ENCODE measurements around the gene PTPN1. TPM values are rescaled to one million over a fixed set of nuclear protein-coding genes. Genes with fewer than 3 reads are reported as not detected.
A peak's percentile ranks its signal among the peaks of the same experiment; 100 is the strongest.

The PTPN1 gene
- total and polyA plus RNA-seq, 10 of the 15 experiments (the other 5 are each of a cell fraction or from before 2014, with no cell fraction given) = 15.9 to 74.7 (median 43.9) TPM

DNA sequence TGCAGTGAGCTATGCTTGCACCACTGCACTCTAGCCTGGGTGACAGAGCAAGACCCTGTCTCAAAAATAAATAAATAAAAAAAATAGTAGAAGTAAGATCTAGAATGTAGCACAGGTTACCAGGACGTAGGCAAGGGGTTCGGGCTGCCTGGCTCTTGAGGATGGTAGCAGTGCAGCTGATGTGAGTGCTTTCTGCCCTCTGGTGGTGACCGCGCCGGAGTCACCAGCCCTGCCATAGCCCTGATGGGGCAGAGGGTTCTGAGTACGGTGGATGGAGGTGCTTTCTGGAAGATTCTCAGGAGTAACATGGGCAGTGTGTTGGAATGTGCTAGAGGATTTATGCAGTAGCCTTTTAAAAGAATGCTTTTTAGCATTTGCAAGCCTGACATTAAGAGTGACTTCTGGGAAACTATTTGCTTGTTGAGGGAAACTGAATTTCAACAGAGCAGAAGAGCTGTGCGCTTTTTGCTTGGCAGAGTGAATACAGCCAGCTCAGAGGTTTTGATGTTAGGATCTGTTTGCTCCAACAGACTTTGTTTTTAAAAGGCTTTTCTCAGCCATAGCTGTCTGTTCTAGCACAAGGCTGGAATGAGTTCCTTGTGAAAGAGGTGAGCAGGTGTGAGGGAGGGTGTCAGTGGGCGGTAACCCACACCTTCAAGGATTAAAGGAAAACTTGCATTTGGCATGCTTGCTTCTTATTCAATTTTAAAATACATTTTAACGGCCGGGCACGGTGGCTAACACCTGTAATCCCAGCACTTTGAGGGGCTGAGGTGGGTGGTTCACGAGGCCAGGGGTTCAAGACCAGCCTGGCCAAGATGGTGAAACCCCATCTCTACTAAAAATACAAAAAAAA, 65.9 kb downstream of the PTPN1 start (continued):
- TF ChIP-seq CTCF (IDR thresholded peaks at IDR 0.05 in 2 of 3, conservative IDR thresholded peaks at IDR 0.05 in 1 of 3; ENCODE audit: control insufficient read depth in 2 of 3, extremely low read depth in 1 of 3, insufficient read depth in 1 of 3, low read depth in 3 of 3, low read length in 3 of 3) (peak; percentile 63 to 70 (median 67)), ZNF274 (IDR thresholded peaks at IDR 0.05; ENCODE audit: insufficient read depth, insufficient read length) (no peak), EZH2 (IDR thresholded peaks at IDR 0.05; ENCODE audit: borderline replicate concordance, control insufficient read depth, low read depth, low read length) (no peak)
- TF ChIP-seq, protein P1, sequence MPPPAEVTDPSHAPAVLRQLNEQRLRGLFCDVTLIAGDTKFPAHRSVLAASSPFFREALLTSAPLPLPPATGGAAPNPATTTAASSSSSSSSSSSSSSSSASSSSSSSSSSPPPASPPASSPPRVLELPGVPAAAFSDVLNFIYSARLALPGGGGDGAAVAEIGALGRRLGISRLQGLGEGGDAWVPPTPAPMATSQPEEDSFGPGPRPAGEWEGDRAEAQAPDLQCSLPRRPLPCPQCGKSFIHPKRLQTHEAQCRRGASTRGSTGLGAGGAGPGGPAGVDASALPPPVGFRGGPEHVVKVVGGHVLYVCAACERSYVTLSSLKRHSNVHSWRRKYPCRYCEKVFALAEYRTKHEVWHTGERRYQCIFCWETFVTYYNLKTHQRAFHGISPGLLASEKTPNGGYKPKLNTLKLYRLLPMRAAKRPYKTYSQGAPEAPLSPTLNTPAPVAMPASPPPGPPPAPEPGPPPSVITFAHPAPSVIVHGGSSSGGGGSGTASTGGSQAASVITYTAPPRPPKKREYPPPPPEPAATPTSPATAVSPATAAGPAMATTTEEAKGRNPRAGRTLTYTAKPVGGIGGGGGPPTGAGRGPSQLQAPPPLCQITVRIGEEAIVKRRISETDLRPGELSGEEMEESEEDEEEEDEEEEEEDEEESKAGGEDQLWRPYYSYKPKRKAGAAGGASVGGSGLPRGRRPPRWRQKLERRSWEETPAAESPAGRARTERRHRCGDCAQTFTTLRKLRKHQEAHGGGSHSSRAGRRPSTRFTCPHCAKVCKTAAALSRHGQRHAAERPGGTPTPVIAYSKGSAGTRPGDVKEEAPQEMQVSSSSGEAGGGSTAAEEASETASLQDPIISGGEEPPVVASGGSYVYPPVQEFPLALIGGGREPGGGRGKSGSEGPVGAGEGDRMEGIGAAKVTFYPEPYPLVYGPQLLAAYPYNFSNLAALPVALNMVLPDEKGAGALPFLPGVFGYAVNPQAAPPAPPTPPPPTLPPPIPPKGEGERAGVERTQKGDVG (CRISPR knock-in tag; IDR thresholded peaks at IDR 0.05) = no peak

Data from GM12878 (cell line).